ENCODE results near the gene IGFBP2. TPM values are rescaled to one million over a fixed set of nuclear protein-coding genes. Genes with fewer than 3 reads are reported as not detected.

Gene IGFBP2
- total RNA-seq, 4 donors from 2014 or later = 113 to 207 (median 167) TPM

DNA sequence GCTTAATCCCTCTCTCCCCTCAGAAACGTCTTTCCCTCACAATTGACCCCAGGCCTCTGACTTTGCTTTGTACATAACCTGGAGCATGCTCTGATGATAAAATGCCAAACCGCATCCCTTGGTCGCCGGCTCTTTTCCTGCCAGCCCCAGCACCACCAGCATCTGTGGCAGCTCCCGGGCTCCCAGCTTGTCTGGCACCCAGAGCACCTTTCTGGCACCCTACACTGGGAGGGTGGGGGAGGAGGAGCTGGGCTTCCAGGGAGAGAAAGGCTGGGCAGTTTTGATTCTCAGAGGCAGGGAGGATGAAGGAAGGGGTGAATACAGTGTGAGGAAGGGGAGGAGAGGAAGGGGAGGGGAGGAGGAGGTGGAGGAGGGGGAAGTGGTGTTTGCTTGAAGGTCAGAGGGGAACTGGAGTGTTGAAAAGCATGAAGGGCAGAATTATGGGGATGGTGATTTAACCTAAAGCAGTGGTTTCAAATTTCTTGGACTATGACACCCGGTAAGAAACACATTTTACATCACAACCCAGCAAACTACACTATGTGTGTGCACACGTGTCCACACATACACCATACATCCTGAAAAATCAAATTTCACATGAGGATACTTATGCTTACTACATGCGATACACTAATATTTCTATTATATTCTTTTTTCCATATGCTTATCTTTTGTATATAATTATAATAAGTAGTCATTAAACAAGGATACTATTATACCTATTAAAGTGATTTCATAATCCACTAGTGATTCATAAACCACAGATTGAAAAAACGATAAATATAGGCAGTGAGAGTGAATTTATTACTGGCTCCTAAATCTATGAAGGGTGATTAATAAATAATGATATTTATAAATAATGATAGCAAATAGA lies 30.0 kb upstream of the IGFBP2 start:
- no peak for DNase-seq
- Histone ChIP-seq H3K36me3 (no peaks in the 10 kb centered on the region), H3K9me3 (no peaks in the 10 kb centered on the region), H3K27ac (no peak overlapping the region), H3K4me3 (no peak overlapping the region), H3K27me3 (peaks cover 0 to 8% (median 0%) of the 10 kb centered on the region in 4 donors), H3K4me1 (peaks cover 0 to 2% (median 0%) of the 10 kb centered on the region in 3 donors)
- TF ChIP-seq, protein P1, sequence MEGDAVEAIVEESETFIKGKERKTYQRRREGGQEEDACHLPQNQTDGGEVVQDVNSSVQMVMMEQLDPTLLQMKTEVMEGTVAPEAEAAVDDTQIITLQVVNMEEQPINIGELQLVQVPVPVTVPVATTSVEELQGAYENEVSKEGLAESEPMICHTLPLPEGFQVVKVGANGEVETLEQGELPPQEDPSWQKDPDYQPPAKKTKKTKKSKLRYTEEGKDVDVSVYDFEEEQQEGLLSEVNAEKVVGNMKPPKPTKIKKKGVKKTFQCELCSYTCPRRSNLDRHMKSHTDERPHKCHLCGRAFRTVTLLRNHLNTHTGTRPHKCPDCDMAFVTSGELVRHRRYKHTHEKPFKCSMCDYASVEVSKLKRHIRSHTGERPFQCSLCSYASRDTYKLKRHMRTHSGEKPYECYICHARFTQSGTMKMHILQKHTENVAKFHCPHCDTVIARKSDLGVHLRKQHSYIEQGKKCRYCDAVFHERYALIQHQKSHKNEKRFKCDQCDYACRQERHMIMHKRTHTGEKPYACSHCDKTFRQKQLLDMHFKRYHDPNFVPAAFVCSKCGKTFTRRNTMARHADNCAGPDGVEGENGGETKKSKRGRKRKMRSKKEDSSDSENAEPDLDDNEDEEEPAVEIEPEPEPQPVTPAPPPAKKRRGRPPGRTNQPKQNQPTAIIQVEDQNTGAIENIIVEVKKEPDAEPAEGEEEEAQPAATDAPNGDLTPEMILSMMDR (IDR thresholded peaks at IDR 0.05) = no peak
- TF ChIP-seq POLR2A (IDR thresholded peaks at IDR 0.05) = no peak
- WGBS, 2 donors = 45 to 46% methylated on average over 9 of the region's 9 CpGs
- intact Hi-C loops (cut with DNase I) = no loop called here

DNA sequence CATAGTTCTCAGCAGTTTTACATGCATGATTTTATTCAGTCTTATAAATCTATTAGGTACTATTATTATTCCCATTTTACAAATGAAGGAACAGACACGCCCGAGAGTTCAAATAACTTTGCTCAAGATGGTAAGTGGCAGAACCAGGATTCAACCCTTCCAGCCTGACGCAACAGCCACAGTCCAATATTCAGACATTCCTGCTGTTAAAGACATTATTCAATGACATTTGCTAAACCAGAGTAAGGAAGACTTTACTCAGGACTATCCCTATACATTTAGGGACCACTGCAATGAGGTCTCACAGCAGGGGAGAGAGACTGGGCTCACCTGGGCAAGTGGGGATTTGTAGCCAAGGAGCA lies 29.4 kb upstream of the IGFBP2 start:
- Histone ChIP-seq H3K4me3 (no peak overlapping the region), H3K9me3 (no peaks in the 10 kb centered on the region), H3K27me3 (peaks cover 0 to 8% (median 0%) of the 10 kb centered on the region in 4 donors), H3K27ac (no peak overlapping the region), H3K36me3 (no peaks in the 10 kb centered on the region), H3K4me1 (no peaks in the 10 kb centered on the region)
- no peak for TF ChIP-seq POLR2A (IDR thresholded peaks at IDR 0.05)
- TF ChIP-seq, protein P1 (IDR thresholded peaks at IDR 0.05) = no peak
- 80 to 84% methylated on average over 3 of the region's 3 CpGs for WGBS, 2 donors
- DNase-seq = no peak
- intact Hi-C loops (cut with DNase I) = no loop called here

DNA sequence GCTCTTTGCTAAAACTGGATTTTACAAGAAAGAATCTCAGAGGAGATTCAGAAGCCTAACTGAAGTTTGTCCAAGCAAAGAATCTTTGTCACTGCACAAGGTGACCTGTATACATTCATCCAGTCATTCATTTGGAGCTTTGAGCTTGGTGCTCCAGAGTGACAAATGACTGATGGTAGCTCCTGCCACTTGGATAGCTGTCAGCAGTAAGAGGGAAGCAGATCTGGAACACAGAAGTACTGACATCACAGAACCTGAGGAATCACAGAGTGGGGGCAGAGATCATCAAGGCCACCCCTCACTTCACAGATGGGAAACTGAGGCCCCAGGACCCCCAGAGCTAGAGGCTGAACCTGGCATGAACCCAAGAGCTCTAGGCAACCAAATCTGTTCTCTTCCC lies 28.8 kb upstream of the IGFBP2 start:
- TF ChIP-seq, protein P1 (IDR thresholded peaks at IDR 0.05) = no peak
- DNase-seq = no peak
- Histone ChIP-seq H3K9me3 (no peaks in the 10 kb centered on the region), H3K4me3 (no peak overlapping the region), H3K27me3 (peaks cover 0 to 8% (median 0%) of the 10 kb centered on the region in 4 donors), H3K36me3 (no peaks in the 10 kb centered on the region), H3K27ac (no peak overlapping the region), H3K4me1 (no peaks in the 10 kb centered on the region)
- intact Hi-C loops (cut with DNase I) = no loop called here

DNA sequence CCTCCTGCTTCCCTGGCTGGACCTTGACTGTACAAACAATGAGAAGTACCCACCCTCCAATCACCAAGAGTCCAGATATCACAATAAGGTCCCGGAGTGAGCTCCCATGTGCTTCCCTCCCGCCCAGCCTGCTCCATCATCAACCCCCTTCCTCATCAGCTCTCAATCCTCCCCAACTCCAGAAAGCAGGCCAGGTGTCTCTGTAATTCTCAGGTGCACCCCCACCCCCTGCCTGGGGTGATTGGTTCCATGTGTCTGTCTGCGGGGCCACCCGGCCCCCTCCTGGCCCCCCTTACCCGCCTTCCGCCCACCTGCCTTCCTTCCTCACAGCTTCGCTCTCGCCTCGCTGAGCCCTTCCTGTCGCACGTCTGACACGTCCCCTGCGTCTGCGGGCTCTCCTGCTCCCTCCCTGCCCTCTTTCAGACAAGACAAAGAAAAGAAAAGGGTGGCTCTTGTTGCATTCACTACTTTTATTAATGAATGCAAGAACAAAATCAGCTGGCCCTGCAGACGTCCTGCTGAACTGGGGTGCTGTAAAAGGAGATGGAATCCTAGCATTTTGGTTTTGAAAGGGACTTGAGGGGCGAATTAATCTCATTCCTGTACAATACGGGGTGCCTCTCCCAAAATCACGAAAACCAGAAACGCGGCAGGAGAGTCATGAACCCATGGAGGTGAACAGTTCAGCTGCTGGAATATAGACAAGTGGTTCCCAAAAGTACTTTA lies 26.5 kb upstream of the IGFBP2 start:
- H3K27me3 ChIP-seq = peaks cover 0 to 8% (median 0%) of the 10 kb centered on the region in 4 donors
- WGBS, 2 donors = 50 to 70% methylated on average over 16 to 19 of the region's 20 CpGs
- intact Hi-C loops (cut with DNase I) = no loop called here
- no peak for TF ChIP-seq POLR2A (IDR thresholded peaks at IDR 0.05)
- TF ChIP-seq, protein P1 (IDR thresholded peaks at IDR 0.05) = no peak
- no peaks in the 10 kb centered on the region for H3K36me3 ChIP-seq
- H3K4me1 ChIP-seq = no peaks in the 10 kb centered on the region
- no peaks in the 10 kb centered on the region for H3K9me3 ChIP-seq
- DNase-seq = no peak
- H3K27ac ChIP-seq = no peak overlapping the region
- no peak overlapping the region for H3K4me3 ChIP-seq

DNA sequence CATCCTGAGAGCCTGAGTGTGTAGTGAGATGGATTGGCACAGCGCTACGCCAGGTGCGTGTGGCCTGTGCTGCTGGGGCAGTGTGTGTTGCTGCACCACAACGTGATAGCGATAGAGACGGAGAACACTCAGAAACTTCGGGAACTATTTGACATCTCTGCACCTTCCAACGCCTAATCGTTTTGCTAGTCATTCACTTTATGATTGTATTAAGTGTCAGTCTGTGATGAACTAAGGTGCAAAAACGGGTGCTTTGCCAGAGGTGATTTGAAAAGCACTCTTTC lies 26.0 kb upstream of the IGFBP2 start:
- Histone ChIP-seq H3K4me3 (no peak overlapping the region), H3K27me3 (peaks cover 0 to 8% (median 0%) of the 10 kb centered on the region in 4 donors), H3K9me3 (no peaks in the 10 kb centered on the region), H3K4me1 (no peaks in the 10 kb centered on the region), H3K27ac (no peak overlapping the region), H3K36me3 (no peaks in the 10 kb centered on the region)
- TF ChIP-seq POLR2A (IDR thresholded peaks at IDR 0.05) = no peak
- TF ChIP-seq, protein P1 (IDR thresholded peaks at IDR 0.05) = no peak
- DNase-seq = no peak
- WGBS, 2 donors = 83 to 89% methylated on average over 10 of the region's 10 CpGs
- intact Hi-C loops (cut with DNase I) = no loop called here

All from esophagus squamous epithelium (tissue), 5 donors.